IPS DF 6.9 (cell line): ENCODE data around the gene NHLH2.

ENCODE experiments used
- DNase-seq: peaks from one replicate; pipeline ENCODE4 v3.0.0-alpha.2; 2013; ENCODE audit warnings: low read depth, low spot score
- H3K27ac ChIP-seq: one replicate; pipeline ENCODE4 v1.5.1; 2013; ENCODE audit warnings: low read length, control low read depth
- H3K27me3 ChIP-seq: 2 replicates; pipeline ENCODE4 v1.6.1; 2013; ENCODE audit warnings: mild to moderate bottlenecking, low read length; ENCODE audit not compliant: control insufficient read depth, insufficient read depth
- H3K36me3 ChIP-seq: 2 replicates; pipeline ENCODE4 v1.6.1; 2013; ENCODE audit warnings: low read length; ENCODE audit not compliant: control insufficient read depth, insufficient read depth
- H3K4me1 ChIP-seq: 2 replicates; pipeline ENCODE4 v1.6.1; 2013; ENCODE audit warnings: low read length; ENCODE audit not compliant: control insufficient read depth, insufficient read depth
- H3K4me3 ChIP-seq: 2 replicates; pipeline ENCODE4 v1.5.1; 2013; ENCODE audit warnings: mild to moderate bottlenecking, low read length
- H3K9me3 ChIP-seq: 2 replicates; pipeline ENCODE4 v1.6.1; 2013; ENCODE audit warnings: low read length, inconsistent platforms; ENCODE audit not compliant: control insufficient read depth, insufficient read depth
- WGBS: extraction: QIAGEN DNeasy Blood & Tissue Kit; methylation state at CpG from one replicate; pipeline ENCODE4 v1.1.7; 2013; ENCODE audit warnings: mixed read lengths, missing lambda C conversion rate; ENCODE audit not compliant: insufficient read length, insufficient coverage; 5-methylcytosine and 5-hydroxymethylcytosine counted together

NHLH2 gene

DNA sequence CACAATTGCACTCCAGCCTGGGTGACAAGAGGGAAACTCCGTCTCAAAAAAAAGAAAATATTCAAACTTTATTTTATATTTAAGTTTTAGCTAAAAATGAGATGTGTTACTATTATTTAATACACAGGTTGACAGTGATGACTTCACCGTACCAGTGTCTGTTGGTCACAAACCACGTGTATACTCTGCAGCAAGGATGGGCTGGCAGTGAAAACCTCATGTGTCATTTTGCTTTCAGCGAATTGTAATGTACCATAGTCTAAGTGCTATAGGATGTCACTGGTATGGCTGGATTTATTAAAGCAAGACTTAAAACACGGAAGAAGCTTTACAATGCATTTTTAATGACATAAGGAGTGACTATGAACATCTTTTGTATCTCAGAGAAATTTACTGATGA lies 28.1 kb upstream of the NHLH2 start:
- Histone ChIP-seq H3K27me3 (no peaks in the 10 kb centered on the region), H3K27ac (no peak overlapping the region), H3K36me3 (no peaks in the 10 kb centered on the region), H3K4me3 (no peak overlapping the region), H3K4me1 (no peaks in the 10 kb centered on the region), H3K9me3 (no peaks in the 10 kb centered on the region)
- DNase-seq = no peak
- no CpG with 5 or more reads among the region's 5 CpGs for WGBS

DNA sequence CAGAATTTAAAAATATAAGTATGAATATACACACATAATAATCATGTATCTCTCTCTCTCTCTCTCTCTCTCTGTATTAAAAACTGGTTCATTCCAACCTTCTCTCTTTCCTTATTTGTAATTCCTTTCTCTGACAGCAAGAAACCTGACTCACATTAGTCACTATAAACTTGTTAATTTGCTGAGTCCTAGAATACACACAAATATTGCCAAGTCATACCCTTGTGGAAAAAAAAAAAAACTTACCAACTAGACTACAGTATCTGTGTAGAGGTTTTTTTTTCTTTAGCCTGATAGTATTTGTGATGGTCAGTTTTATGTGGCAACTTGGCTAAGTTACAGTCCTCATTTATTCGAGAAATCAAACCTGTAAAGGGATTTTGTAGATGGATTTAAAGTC lies 26.3 kb upstream of the NHLH2 start:
- Histone ChIP-seq H3K4me3 (no peak overlapping the region), H3K27ac (no peak overlapping the region), H3K36me3 (no peaks in the 10 kb centered on the region), H3K27me3 (no peaks in the 10 kb centered on the region), H3K4me1 (no peaks in the 10 kb centered on the region), H3K9me3 (no peaks in the 10 kb centered on the region)
- DNase-seq = no peak
- no CpG with 5 or more reads among the region's 1 CpG for WGBS

- no CpG with 5 or more reads among the region's 4 CpGs for WGBS
- no peaks in the 10 kb centered on the region for H3K9me3 ChIP-seq
- no peaks in the 10 kb centered on the region for H3K36me3 ChIP-seq
- DNase-seq = no peak
- H3K27me3 ChIP-seq = no peaks in the 10 kb centered on the region
- H3K4me1 ChIP-seq = no peaks in the 10 kb centered on the region
- H3K4me3 ChIP-seq = no peak overlapping the region
- no peak overlapping the region for H3K27ac ChIP-seq
These were observed 24.9 kb upstream of the NHLH2 start for GRCh38 chr1:115865704-115866380.

DNA sequence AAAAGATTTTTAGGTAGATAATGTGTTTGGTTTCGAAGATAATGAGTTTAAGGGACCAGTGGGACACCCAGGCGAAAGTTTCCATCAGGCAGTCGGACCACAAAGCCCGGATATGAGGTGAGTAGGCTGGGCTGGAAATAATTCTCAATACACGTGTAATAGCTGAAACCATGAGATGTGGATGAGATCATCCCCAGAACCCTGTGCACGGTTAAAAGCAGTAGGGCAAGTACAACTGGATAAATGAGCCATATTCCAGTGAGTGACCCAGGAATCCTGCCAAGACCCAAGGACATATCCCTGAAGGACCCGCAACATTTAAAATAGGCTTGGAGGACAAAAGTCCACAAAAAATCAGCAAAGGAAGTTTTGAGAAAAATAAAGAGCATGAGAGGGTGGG lies 21.5 kb upstream of the NHLH2 start:
- H3K4me1 ChIP-seq = no peaks in the 10 kb centered on the region
- WGBS = 100% methylated on average over 1 of the region's 7 CpGs
- no peaks in the 10 kb centered on the region for H3K27me3 ChIP-seq
- no peaks in the 10 kb centered on the region for H3K9me3 ChIP-seq
- no peak overlapping the region for H3K4me3 ChIP-seq
- no peak overlapping the region for H3K27ac ChIP-seq
- H3K36me3 ChIP-seq = no peaks in the 10 kb centered on the region
- DNase-seq = no peak

DNA sequence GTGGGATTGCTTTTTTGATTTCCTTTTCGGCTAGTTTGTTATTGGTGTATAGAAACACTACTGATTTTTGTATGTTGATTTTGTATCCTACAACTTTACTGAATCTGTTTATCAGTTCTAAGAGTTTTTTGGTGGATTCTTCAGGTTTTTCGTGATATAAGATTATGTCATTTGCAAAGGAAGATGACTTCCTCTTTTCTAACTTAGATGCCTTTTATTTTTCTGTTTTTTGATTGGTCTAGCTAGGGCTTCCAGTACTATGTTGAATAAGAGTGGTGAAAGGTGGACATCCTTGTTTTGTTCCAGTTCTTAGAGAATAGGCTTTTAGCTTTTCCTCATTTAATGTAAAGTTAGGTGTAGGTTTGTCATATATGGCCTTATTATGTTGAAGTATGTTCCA lies 13.1 kb upstream of the NHLH2 start:
- Histone ChIP-seq H3K36me3 (no peaks in the 10 kb centered on the region), H3K27ac (no peak overlapping the region), H3K9me3 (no peaks in the 10 kb centered on the region), H3K4me3 (no peak overlapping the region), H3K4me1 (no peaks in the 10 kb centered on the region), H3K27me3 (no peaks in the 10 kb centered on the region)
- no CpG with 5 or more reads among the region's 2 CpGs for WGBS
- no peak for DNase-seq

DNA sequence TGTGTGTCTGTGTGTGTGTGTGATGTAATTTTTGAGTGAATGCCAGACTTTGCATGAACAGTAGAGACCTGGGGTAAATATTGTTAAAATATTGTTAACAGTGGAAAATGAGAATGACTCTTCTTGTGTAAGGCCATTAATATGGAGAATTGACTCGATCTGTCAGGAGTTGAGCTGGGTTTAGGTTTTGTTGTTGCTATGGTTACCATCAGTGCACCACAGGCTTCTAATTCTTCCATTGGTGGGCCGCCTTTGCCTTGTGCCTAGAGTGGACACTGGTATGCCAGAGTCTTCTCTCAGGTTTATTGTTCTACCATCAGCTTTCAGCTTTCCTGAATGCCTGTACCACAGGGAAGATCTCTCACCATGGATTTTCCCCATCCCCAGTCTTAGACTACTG lies 10.0 kb upstream of the NHLH2 start:
- H3K4me3 ChIP-seq = no peak overlapping the region
- no peak overlapping the region for H3K27ac ChIP-seq
- no peak for DNase-seq
- H3K4me1 ChIP-seq = no peaks in the 10 kb centered on the region
- H3K27me3 ChIP-seq = no peaks in the 10 kb centered on the region
- H3K9me3 ChIP-seq = no peaks in the 10 kb centered on the region
- WGBS = no CpG with 5 or more reads among the region's 2 CpGs
- H3K36me3 ChIP-seq = no peaks in the 10 kb centered on the region

GRCh38 chr1:115847787-115848186 lies 6.9 kb upstream of the NHLH2 start:
- no peaks in the 10 kb centered on the region for H3K9me3 ChIP-seq
- H3K4me3 ChIP-seq = no peak overlapping the region
- H3K4me1 ChIP-seq = no peaks in the 10 kb centered on the region
- H3K27ac ChIP-seq = no peak overlapping the region
- no peaks in the 10 kb centered on the region for H3K27me3 ChIP-seq
- H3K36me3 ChIP-seq = no peaks in the 10 kb centered on the region
- no CpG with 5 or more reads among the region's 1 CpG for WGBS
- DNase-seq = no peak

DNA sequence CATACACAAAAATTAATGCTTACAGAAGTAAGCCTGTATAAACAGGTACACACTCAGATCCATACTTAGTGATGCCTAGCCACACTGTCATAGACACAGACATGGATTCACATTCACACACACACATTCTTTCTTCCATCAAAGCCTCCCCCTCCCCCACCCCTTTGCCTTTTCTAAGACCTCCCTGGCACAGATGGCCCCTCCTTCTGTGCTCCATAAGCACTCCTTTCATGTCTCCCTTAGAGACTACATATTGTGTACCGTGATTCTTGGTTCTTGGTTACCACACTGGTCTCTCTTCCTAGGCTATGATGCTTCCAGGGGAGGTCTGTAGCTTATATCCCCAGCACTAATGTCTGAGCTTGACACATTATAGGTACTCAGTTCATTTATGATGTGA lies 2.0 kb upstream of the NHLH2 start:
- no peak for DNase-seq
- WGBS = no CpG with 5 or more reads among the region's 1 CpG
- Histone ChIP-seq H3K36me3 (no peaks in the 10 kb centered on the region), H3K27me3 (no peaks in the 10 kb centered on the region; the same call in 1 of the 2 replicates), H3K4me3 (no peak overlapping the region), H3K27ac (no peak overlapping the region), H3K9me3 (no peaks in the 10 kb centered on the region), H3K4me1 (no peaks in the 10 kb centered on the region)

DNA sequence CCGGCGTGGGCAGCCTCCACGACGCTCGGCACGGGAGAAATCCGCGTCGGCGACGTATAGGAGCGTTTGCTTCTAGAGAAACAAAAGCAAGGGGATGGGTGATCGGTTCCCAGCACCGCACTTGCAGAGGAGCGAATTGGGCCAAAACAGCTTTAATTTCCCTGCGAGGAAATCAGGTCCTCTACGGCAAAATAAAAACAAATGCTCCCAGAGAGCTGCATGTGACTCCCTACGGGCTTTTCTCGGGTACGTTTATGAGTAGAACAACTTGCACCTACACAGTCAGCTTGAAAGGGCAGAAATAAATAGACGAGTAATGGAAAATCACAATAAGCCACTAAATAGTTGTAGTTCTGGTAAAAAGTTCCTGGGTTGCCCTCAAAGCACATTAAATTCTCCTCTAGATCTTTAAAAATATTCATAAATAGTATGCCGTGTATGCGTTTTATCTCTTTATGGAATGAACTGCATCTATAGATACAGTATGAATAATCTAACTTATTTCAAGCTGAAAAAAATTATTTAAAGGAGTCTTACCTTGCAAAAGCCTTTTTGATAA lies 1.2 kb downstream of the NHLH2 start:
- Histone ChIP-seq H3K36me3 (no peaks in the 10 kb centered on the region), H3K27me3 (peaks cover 3% of the 10 kb centered on the region; the same call in 1 of the 2 replicates), H3K9me3 (no peaks in the 10 kb centered on the region), H3K27ac (no peak overlapping the region), H3K4me1 (no peaks in the 10 kb centered on the region), H3K4me3 (peak overlapping the region; percentile 56; the same call in 1 of the 2 replicates)
- WGBS = no CpG with 5 or more reads among the region's 23 CpGs
- no peak for DNase-seq

DNA sequence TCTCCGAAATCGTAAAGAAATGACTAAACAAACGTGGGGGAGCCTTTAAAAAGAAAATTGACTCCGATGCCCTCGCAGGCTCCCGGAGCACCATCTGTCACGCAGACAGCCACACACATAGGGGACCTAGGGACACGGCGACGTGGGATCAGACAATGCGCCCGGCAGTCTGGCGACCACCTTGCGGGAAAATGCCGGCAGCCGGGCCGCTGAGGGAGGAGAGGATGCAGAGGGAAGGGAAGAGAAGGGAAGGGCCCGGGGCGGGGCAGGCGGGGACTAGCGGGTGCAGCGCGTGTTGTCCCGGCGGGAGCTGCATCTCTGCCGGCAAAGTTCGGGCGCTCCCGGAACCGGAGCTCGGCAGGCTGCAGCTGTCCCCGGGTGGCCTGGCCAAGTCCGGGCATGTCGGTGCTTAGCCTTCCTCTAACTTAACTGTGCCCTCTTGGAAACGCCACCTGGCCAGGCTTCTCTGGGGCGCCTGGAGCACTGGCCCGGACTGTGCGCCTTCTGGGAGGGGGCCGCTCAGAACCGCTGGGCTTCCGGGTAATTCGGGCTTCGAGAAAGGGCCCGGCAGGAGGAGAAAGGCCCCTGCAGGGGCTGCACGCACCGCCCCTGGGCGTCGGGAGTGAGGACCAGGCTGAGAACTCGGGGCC lies 1.8 kb downstream of the NHLH2 start:
- Histone ChIP-seq H3K27me3 (peaks cover 3% of the 10 kb centered on the region; the same call in 1 of the 2 replicates), H3K36me3 (no peaks in the 10 kb centered on the region), H3K9me3 (no peaks in the 10 kb centered on the region), H3K27ac (no peak overlapping the region), H3K4me3 (peak overlapping the region; percentile 56; the same call in 1 of the 2 replicates), H3K4me1 (no peaks in the 10 kb centered on the region)
- WGBS = no CpG with 5 or more reads among the region's 49 CpGs
- DNase-seq = no peak
